GM19452 (cell line): Measurements from ENCODE around the gene PGRMC1.
"Not testable (repeated sequence)": the region's sequence is repeated elsewhere in the genome, so short reads cannot be mapped to it uniquely, and the experiment has no call there.

ENCODE experiments used
- ATAC-seq: cut with Tn5 transposase; IDR thresholded peaks from one replicate; pipeline ENCODE4 v1.9.1; 2021; ENCODE audit not compliant: unreplicated experiment

The PGRMC1 gene

GRCh38 chrX:119235872-119236622, at the start of gene PGRMC1:
TSS of gene PGRMC1 (plus strand) at chrX:119236285. CDS start at chrX:119236364, 79 bp downstream.
- ATAC-seq = peak; percentile 86

- no peak for ATAC-seq
These were observed 49.3 kb upstream of the PGRMC1 start for GRCh38 chrX:119186763-119187162.

- no peak for ATAC-seq
These were observed 48.8 kb upstream of the PGRMC1 start for GRCh38 chrX:119187298-119187697.

- ATAC-seq = no peak
These were observed 47.0 kb upstream of the PGRMC1 start for GRCh38 chrX:119189115-119189514.

- ATAC-seq = no peak
These were observed 46.5 kb upstream of the PGRMC1 start for GRCh38 chrX:119189595-119189994.

GRCh38 chrX:119190091-119190681, 45.9 kb upstream of the PGRMC1 start:
- ATAC-seq = no peak

- ATAC-seq = no peak
These were observed 45.3 kb upstream of the PGRMC1 start for GRCh38 chrX:119190831-119191230.

GRCh38 chrX:119194621-119195020, 41.5 kb upstream of the PGRMC1 start:
- no peak for ATAC-seq

- ATAC-seq = no peak
These were observed 34.5 kb upstream of the PGRMC1 start for GRCh38 chrX:119201570-119201969.

- ATAC-seq = no peak
These were observed 29.9 kb upstream of the PGRMC1 start for GRCh38 chrX:119206203-119206602.

- not testable (repeated sequence) for ATAC-seq
These were observed 28.6 kb upstream of the PGRMC1 start for GRCh38 chrX:119207483-119207882.

- no peak for ATAC-seq
These were observed 27.6 kb upstream of the PGRMC1 start for GRCh38 chrX:119208401-119209057.

GRCh38 chrX:119210931-119211648, 25.0 kb upstream of the PGRMC1 start:
- ATAC-seq = not testable (repeated sequence)

- ATAC-seq = no peak
These were observed 24.5 kb upstream of the PGRMC1 start for GRCh38 chrX:119211649-119212014.

- no peak for ATAC-seq
These were observed 17.9 kb upstream of the PGRMC1 start for GRCh38 chrX:119218198-119218597.

GRCh38 chrX:119222932-119223331, 13.2 kb upstream of the PGRMC1 start:
- no peak for ATAC-seq

- ATAC-seq = no peak
These were observed 12.3 kb upstream of the PGRMC1 start for GRCh38 chrX:119223783-119224182.

- ATAC-seq = no peak
These were observed 9.6 kb upstream of the PGRMC1 start for GRCh38 chrX:119226446-119226845.

GRCh38 chrX:119228512-119229252, 7.4 kb upstream of the PGRMC1 start:
- ATAC-seq = no peak

- no peak for ATAC-seq
These were observed 6.9 kb upstream of the PGRMC1 start for GRCh38 chrX:119229253-119229615.

- no peak for ATAC-seq
These were observed 5.2 kb upstream of the PGRMC1 start for GRCh38 chrX:119230850-119231249.
